K562 (cell line): ENCODE results near the gene IGSF8. TPM values are rescaled to one million over a fixed set of nuclear protein-coding genes. Genes with fewer than 3 reads are reported as not detected.

Experiments used
- ATAC-seq: fragments of 200-7000 bp; cut with Tn5 transposase; 3 replicates; pipeline ENCODE4 v1.9.1; 2020; ENCODE audit warnings: moderate library complexity
- BruUV-seq: library from RNA; stranded (reverse); fragments of 400-500 nt; replicated peaks from 2 replicates; lab custom pipeline; 2021; lab: Mats Ljungman, UMichigan
- CTCF ChIA-PET: fragments of 300-600 bp; formaldehyde crosslinking; extraction: SDS; loops from one replicate; lab custom pipeline; 2021; ENCODE audit warnings: low intra/inter-chr PET ratio; lab: Yijun Ruan, JAX
- POLR2A ChIA-PET: fragments of 300-600, 350-650 bp; sonication (Branson Sonifier 250); formaldehyde crosslinking; extraction: SDS; loops from one replicate; lab custom pipeline; 2021; ENCODE audit warnings: antibody characterized with exemption, inconsistent platforms; lab: Yijun Ruan, JAX
- DNase-seq, 4 experiments: peaks; one replicate each; pipeline versions ENCODE4 v3.0.0 to v3.0.0-alpha.2; 2011 to 2018; ENCODE audit warnings: low spot score in 3 of 4, mixed read lengths in 3 of 4; ENCODE audit errors: extremely low read depth in 1 of 4
- FAIRE-seq: peaks from 2 replicates; lab custom pipeline; 2011; peaks lifted over from hg19 to GRCh38; lab: Jason Lieb, UNC
- H2AFZ ChIP-seq: 2 replicates; pipeline ENCODE4 v1.6.0; 2011; ENCODE audit warnings: low read depth, low read length, control low read depth, inconsistent platforms
- H3K27ac ChIP-seq: fragments of 200-600 bp; 3 replicates; pipeline ENCODE4 v1.8.0; 2011; ENCODE audit warnings: low read depth, mild to moderate bottlenecking, control low read depth, inconsistent platforms, low read length, moderate library complexity, mixed read lengths; ENCODE audit errors: extremely low read depth
- H3K27me3 ChIP-seq, 2 experiments: fragments of 300-600 bp in 1 of 2; 2 replicates in 1 of 2; 3 replicates in 1 of 2; pipeline versions ENCODE4 v1.6.0 to v1.8.0; 2011; ENCODE audit warnings: inconsistent platforms in 2 of 2, low read length in 2 of 2, mild to moderate bottlenecking in 1 of 2, mixed read lengths in 1 of 2, moderate library complexity in 1 of 2; ENCODE audit not compliant: control insufficient read depth in 2 of 2, insufficient read depth in 2 of 2
- H3K36me3 ChIP-seq: fragments of 300-600 bp; 3 replicates; pipeline ENCODE4 v1.8.0; 2011; ENCODE audit warnings: mild to moderate bottlenecking, low read length, inconsistent platforms; ENCODE audit not compliant: control insufficient read depth, insufficient read depth
- H3K4me1 ChIP-seq, 2 experiments: fragments of 200-600 bp in 1 of 2; replicated peaks in 1 of 2; 2 replicates in 1 of 2; 3 replicates in 1 of 2; pipeline versions ENCODE4 v1.5.1 to v1.8.0; 2011; ENCODE audit warnings: inconsistent platforms in 2 of 2, low read length in 2 of 2, mild to moderate bottlenecking in 1 of 2, mixed read lengths in 1 of 2, moderate library complexity in 1 of 2; ENCODE audit not compliant: control insufficient read depth in 2 of 2, insufficient read depth in 2 of 2
- H3K4me2 ChIP-seq: 2 replicates; pipeline ENCODE4 v1.6.1; 2011; ENCODE audit warnings: low read length, control low read depth, inconsistent platforms, mixed read lengths; ENCODE audit not compliant: insufficient read depth
- H3K4me3 ChIP-seq: fragments of 200-600 bp; sonication (generic), shearing (Covaris generic); 2 replicates; pipeline ENCODE4 v1.5.1; 2016; ENCODE audit warnings: control low read depth, inconsistent platforms
- H3K79me2 ChIP-seq: fragments of 200-600 bp; 3 replicates; pipeline ENCODE4 v1.8.0; 2011; ENCODE audit warnings: low read length, inconsistent platforms; ENCODE audit not compliant: control insufficient read depth, insufficient read depth
- H3K9ac ChIP-seq, 2 experiments: 2 replicates each; pipeline versions ENCODE4 v1.6.0 to v1.6.1; 2011; ENCODE audit warnings: low read depth in 2 of 2, low read length in 2 of 2, control low read depth in 1 of 2, inconsistent platforms in 1 of 2, mild to moderate bottlenecking in 1 of 2, mixed read lengths in 1 of 2; ENCODE audit not compliant: insufficient read depth in 1 of 2
- H3K9me1 ChIP-seq: one replicate; pipeline ENCODE4 v1.6.0; 2011; ENCODE audit warnings: inconsistent platforms, mild to moderate bottlenecking, low read length, moderate library complexity; ENCODE audit not compliant: control insufficient read depth, insufficient read depth
- H3K9me3 ChIP-seq: replicated peaks from 2 replicates; pipeline ENCODE4 v1.5.1; 2011; ENCODE audit warnings: low read depth, low read length, inconsistent platforms; ENCODE audit not compliant: control insufficient read depth, insufficient read depth
- H4K20me1 ChIP-seq: replicated peaks from 2 replicates; pipeline ENCODE4 v1.6.1; 2011; ENCODE audit warnings: low read length, inconsistent platforms, mixed read lengths; ENCODE audit not compliant: control insufficient read depth, insufficient read depth
- ARID4B ChIP-seq: sonication (generic); formaldehyde crosslinking; IDR thresholded peaks from 2 replicates; pipeline ENCODE4 v1.8.0; 2022; ENCODE audit warnings: mild to moderate bottlenecking, missing genetic modification reagents
- CREB1 ChIP-seq, 2 experiments: sonication (generic) in 1 of 2; formaldehyde crosslinking in 1 of 2; IDR thresholded peaks; 2 replicates each; pipeline versions ENCODE4 v1.6.1 to v1.8.0; 2012 to 2022; ENCODE audit warnings: inconsistent platforms in 1 of 2, mild to moderate bottlenecking in 1 of 2, missing genetic modification reagents in 1 of 2, moderate library complexity in 1 of 2
- MCM5 ChIP-seq: fragments of 450-650 bp; IDR thresholded peaks from 2 replicates; pipeline ENCODE4 v1.6.1; 2016; ENCODE audit warnings: low read depth
- MIER1 ChIP-seq: fragments of 450-650 bp; IDR thresholded peaks from 2 replicates; pipeline ENCODE4 v1.6.1; 2016; ENCODE audit warnings: antibody characterized with exemption, mild to moderate bottlenecking, low read depth
- NRF1 ChIP-seq, 2 experiments: fragments of 450-650 bp; IDR thresholded peaks in 1 of 2; conservative IDR thresholded peaks in 1 of 2; 2 replicates each; pipeline ENCODE4 v1.6.1; 2014; ENCODE audit warnings: mild to moderate bottlenecking in 2 of 2
- SOX6 ChIP-seq: fragments of 450-650 bp; IDR thresholded peaks from 2 replicates; pipeline ENCODE4 v1.6.1; 2014; ENCODE audit warnings: mild to moderate bottlenecking
- WGBS: fragments of 100-300 bp; shearing (Covaris generic); methylation state at CpG from one replicate; pipeline ENCODE4 v1.1.6; 2016; ENCODE audit warnings: low coverage, mixed read lengths; ENCODE audit not compliant: insufficient coverage; ENCODE audit errors: missing lambda C conversion rate; 5-methylcytosine and 5-hydroxymethylcytosine counted together
- in situ Hi-C: fragments of 300-500 bp; cut with MboI; formaldehyde crosslinking; loops from 4 replicates; pipeline ENCODE4 v1.15.0; 2018; ENCODE audit warnings: inconsistent platforms, mixed read lengths
- intact Hi-C: fragments of 100-400 bp; cut with micrococcal nuclease; formaldehyde crosslinking; loops from 2 replicates; pipeline ENCODE4 v1.14.2; 2022
- polyA plus RNA-seq, 8 experiments: library from polyadenylated mRNA; depleted of rRNA in 4 of 8; stranded (reverse) in 5 of 8; unstranded in 3 of 8; fragments of >200 nt; fragmentation: Nextera tagmentation in 2 of 8; fragmentation: Illumina TruSeq in 1 of 8; extraction: Ambion mirVana in 2 of 8; extraction: Trizol in 1 of 8; gene quantifications; 2 replicates each; pipeline versions ENCODE4 v1.2.1 to v1.2.3, GENCODE V29; 2011 to 2014; ENCODE audit warnings: inconsistent platforms in 1 of 8, missing spikeins in 1 of 8
- total RNA-seq, 7 experiments: library from RNA; depleted of rRNA in 6 of 7; stranded (reverse); fragments of >200 nt in 6 of 7; fragmentation: Illumina TruSeq in 2 of 7; extraction: Trizol in 2 of 7; gene quantifications; 2 replicates each; pipeline versions ENCODE4 v1.2.1 to v1.2.3, GENCODE V29; 2011 to 2021; ENCODE audit warnings: low replicate concordance in 1 of 7
- TF ChIP-seq, protein P1 (sequence below): fragments of 450-650 bp; formaldehyde crosslinking; IDR thresholded peaks from 2 replicates; pipeline ENCODE4 v1.4.0; 2020; ENCODE audit warnings: mild to moderate bottlenecking, moderate library complexity
- TF ChIP-seq, protein P2 (sequence below): IDR thresholded peaks from 2 replicates; pipeline ENCODE4 v1.6.1; 2016; ENCODE audit warnings: missing genetic modification characterization, missing compliant biosample characterization

IGSF8 gene
- total and polyA plus RNA-seq, 9 of the 15 experiments (the other 6 are each of a cell fraction or from before 2014, with no cell fraction given) = 0.32 to 11.7 (median 3.2) TPM

GRCh38 chr1:160074865-160075264, 23.6 kb downstream of the IGSF8 start:
- TF ChIP-seq, protein P1, sequence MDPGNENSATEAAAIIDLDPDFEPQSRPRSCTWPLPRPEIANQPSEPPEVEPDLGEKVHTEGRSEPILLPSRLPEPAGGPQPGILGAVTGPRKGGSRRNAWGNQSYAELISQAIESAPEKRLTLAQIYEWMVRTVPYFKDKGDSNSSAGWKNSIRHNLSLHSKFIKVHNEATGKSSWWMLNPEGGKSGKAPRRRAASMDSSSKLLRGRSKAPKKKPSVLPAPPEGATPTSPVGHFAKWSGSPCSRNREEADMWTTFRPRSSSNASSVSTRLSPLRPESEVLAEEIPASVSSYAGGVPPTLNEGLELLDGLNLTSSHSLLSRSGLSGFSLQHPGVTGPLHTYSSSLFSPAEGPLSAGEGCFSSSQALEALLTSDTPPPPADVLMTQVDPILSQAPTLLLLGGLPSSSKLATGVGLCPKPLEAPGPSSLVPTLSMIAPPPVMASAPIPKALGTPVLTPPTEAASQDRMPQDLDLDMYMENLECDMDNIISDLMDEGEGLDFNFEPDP = no peak
- TF ChIP-seq, protein P2, sequence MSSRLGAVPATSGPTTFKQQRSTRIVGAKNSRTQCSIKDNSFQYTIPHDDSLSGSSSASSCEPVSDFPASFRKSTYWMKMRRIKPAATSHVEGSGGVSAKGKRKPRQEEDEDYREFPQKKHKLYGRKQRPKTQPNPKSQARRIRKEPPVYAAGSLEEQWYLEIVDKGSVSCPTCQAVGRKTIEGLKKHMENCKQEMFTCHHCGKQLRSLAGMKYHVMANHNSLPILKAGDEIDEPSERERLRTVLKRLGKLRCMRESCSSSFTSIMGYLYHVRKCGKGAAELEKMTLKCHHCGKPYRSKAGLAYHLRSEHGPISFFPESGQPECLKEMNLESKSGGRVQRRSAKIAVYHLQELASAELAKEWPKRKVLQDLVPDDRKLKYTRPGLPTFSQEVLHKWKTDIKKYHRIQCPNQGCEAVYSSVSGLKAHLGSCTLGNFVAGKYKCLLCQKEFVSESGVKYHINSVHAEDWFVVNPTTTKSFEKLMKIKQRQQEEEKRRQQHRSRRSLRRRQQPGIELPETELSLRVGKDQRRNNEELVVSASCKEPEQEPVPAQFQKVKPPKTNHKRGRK (tag) = no peak
- TF ChIP-seq ARID4B (CRISPR knock-in tag) (no peak), NRF1 (conservative IDR thresholded peaks at IDR 0.05 in 1 of 2, IDR thresholded peaks at IDR 0.05 in 1 of 2) (no peak), MCM5 (no peak), MIER1 (no peak), CREB1 (IDR thresholded peaks at IDR 0.05) (no peak), CREB1 (CRISPR knock-in tag; IDR thresholded peaks at IDR 0.05) (no peak), SOX6 (no peak)
- peaks cover 9 to 35% of the 10 kb centered on the region in 2 experiments; a peak in 4 of 5 replicates for H3K27me3 ChIP-seq
- no peak overlapping the region for H3K9ac ChIP-seq
- H2AFZ ChIP-seq = no peak overlapping the region
- intact Hi-C loops (no loop called here), in situ Hi-C loops (no loop called here)
- DNase-seq (no peak), ATAC-seq (no peak), FAIRE-seq (no peak)
- no peaks in the 10 kb centered on the region for H3K9me1 ChIP-seq
- H3K27ac ChIP-seq = no peak overlapping the region
- peaks cover 0 to 9% of the 10 kb centered on the region in 2 experiments; a peak in 3 of 5 replicates for H3K4me1 ChIP-seq
- H4K20me1 ChIP-seq = no peaks in the 10 kb centered on the region
- H3K79me2 ChIP-seq = no peaks in the 10 kb centered on the region
- H3K4me2 ChIP-seq = no peak overlapping the region
- no peak overlapping the region for H3K4me3 ChIP-seq
- ChIA-PET POLR2A (no interaction called here), CTCF (interaction anchor here (0.7 kb wide), 1 partner anchor 427 kb away, joined by 3 read pairs; no protein-coding TSS in a partner anchor)
- no peaks in the 10 kb centered on the region for H3K36me3 ChIP-seq
- no TSS peak for BruUV-seq
- no peaks in the 10 kb centered on the region for H3K9me3 ChIP-seq
- WGBS = 0% methylated on average over 4 of the region's 4 CpGs
